ENCODE data around the gene GPR143. TPM values are rescaled to one million over a fixed set of nuclear protein-coding genes. Genes with fewer than 3 reads are reported as not detected.

The GPR143 gene
- polyA plus RNA-seq, 1 experiment: 0.10 TPM

DNA sequence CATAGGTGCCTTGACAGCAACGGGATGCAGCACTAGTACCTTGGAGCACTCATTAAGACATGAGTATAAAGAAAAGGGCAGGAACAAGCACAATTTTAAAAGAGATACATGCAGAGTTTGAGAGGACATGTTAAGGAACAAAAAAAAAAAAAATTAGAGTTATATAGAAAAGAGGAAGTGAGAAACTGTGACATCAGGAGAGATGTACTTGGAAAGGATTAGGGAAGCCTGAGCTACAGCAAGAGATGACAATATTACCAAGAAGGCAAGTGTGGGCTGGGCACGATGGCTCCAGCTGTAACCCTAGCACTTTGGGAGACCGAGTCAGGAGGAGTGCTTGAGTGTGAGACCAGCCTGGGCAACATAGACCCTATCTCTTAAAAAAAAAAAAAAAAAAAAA lies 37.4 kb downstream of the GPR143 start:
- ChIA-PET POLR2A (interaction anchor here (1.0 kb wide), 1 partner anchor 25 kb away, joined by 3 read pairs; no protein-coding TSS in a partner anchor), CTCF (no interaction called here)
- no peak overlapping the region for H3K4me3 ChIP-seq (ENCODE audit: low read depth, low read length)
- no peak overlapping the region for H3K27ac ChIP-seq (ENCODE audit: low read depth, low read length)
- TF ChIP-seq, protein P1, sequence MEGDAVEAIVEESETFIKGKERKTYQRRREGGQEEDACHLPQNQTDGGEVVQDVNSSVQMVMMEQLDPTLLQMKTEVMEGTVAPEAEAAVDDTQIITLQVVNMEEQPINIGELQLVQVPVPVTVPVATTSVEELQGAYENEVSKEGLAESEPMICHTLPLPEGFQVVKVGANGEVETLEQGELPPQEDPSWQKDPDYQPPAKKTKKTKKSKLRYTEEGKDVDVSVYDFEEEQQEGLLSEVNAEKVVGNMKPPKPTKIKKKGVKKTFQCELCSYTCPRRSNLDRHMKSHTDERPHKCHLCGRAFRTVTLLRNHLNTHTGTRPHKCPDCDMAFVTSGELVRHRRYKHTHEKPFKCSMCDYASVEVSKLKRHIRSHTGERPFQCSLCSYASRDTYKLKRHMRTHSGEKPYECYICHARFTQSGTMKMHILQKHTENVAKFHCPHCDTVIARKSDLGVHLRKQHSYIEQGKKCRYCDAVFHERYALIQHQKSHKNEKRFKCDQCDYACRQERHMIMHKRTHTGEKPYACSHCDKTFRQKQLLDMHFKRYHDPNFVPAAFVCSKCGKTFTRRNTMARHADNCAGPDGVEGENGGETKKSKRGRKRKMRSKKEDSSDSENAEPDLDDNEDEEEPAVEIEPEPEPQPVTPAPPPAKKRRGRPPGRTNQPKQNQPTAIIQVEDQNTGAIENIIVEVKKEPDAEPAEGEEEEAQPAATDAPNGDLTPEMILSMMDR (IDR thresholded peaks at IDR 0.05; ENCODE audit: low read depth, low read length): no peak
- DNase-seq (ENCODE audit: low read depth, low spot score): no peak
- no peaks in the 10 kb centered on the region for H3K27me3 ChIP-seq (ENCODE audit: control insufficient read depth, insufficient read depth, low read length)
- H3K9me3 ChIP-seq (ENCODE audit: control insufficient read depth, insufficient read depth, low read length): peaks cover 9% of the 10 kb centered on the region

DNA sequence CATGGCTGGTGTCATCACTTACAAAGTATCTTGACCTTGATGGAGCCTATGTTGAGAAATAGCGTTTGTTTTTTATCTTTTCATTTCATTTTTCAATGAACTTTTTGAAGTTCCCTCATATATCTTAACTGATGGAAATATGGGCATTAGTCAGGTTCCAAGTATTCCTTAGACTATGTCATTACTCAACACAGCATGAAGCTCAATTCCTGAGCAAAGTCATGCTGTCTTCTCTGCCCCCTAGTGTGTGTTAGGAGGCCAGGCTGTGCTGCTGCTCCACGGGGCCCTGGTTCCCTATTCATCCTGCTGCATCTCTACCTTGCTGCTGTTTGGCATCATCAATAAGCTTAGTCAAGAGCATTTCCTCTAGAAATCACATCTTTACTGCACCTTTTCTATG lies 40.9 kb downstream of the GPR143 start:
- Histone ChIP-seq H3K27ac (ENCODE audit: low read depth, low read length) (no peak overlapping the region), H3K27me3 (ENCODE audit: control insufficient read depth, insufficient read depth, low read length) (no peaks in the 10 kb centered on the region), H3K9me3 (ENCODE audit: control insufficient read depth, insufficient read depth, low read length) (peaks cover 18% of the 10 kb centered on the region), H3K4me3 (ENCODE audit: low read depth, low read length) (no peak overlapping the region)
- CTCF ChIA-PET: no interaction called here
- TF ChIP-seq, protein P1 (IDR thresholded peaks at IDR 0.05; ENCODE audit: low read depth, low read length): no peak
- no peak for DNase-seq (ENCODE audit: low read depth, low spot score)
- POLR2A ChIA-PET: no interaction called here

DNA sequence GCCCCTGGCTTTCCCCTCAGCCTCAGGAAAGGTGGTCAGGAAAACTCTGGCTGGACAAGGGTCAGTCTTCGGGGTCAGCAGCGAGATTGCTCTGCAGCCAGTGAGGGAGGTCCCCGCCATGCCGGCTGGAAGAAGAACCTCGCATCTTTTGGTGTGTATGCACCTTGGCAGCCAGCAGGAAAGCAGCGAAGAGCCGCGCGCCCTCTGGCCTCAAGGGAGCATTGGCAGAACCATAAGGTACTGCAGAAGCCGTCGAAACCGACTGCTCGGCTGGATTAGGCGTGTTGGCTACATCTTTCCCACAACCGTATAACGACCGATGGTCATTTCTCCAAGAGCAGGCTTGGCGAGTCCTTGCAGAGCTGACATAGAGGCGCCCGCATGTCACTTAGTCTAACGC lies 48.3 kb downstream of the GPR143 start:
- peaks cover 5% of the 10 kb centered on the region for H3K9me3 ChIP-seq (ENCODE audit: control insufficient read depth, insufficient read depth, low read length)
- H3K27me3 ChIP-seq (ENCODE audit: control insufficient read depth, insufficient read depth, low read length): no peaks in the 10 kb centered on the region
- ChIA-PET POLR2A (no interaction called here), CTCF (interaction anchor here (0.9 kb wide), 1 partner anchor 901 kb away, joined by 3 read pairs; no protein-coding TSS in a partner anchor)
- no peak overlapping the region for H3K4me3 ChIP-seq (ENCODE audit: low read depth, low read length)
- H3K27ac ChIP-seq (ENCODE audit: low read depth, low read length): no peak overlapping the region
- TF ChIP-seq, protein P1 (IDR thresholded peaks at IDR 0.05; ENCODE audit: low read depth, low read length): no peak
- DNase-seq (ENCODE audit: low read depth, low spot score): no peak

DNA sequence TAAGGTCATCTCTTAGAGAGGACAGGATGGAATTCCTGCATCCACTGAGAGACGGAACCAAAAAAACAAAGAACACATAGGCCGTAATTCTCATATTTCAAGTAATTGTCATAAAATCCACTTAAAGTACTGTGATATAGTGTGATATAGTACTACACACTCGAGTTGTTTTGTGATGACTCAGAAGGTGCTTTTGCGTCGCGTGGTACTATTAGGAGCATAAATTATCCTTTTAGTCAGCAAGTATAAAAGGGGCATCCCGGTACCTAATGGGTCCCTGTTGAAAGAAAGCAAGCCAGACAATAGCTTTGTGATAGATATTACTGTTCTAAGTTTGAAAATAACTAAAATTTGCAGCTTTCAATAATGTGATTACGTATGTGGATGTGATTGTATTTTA lies 55.3 kb downstream of the GPR143 start:
- no peak overlapping the region for H3K4me3 ChIP-seq (ENCODE audit: low read depth, low read length)
- H3K9me3 ChIP-seq (ENCODE audit: control insufficient read depth, insufficient read depth, low read length): no peaks in the 10 kb centered on the region
- H3K27me3 ChIP-seq (ENCODE audit: control insufficient read depth, insufficient read depth, low read length): no peaks in the 10 kb centered on the region
- no peak overlapping the region for H3K27ac ChIP-seq (ENCODE audit: low read depth, low read length)
- ChIA-PET POLR2A (no interaction called here), CTCF (interaction anchor here (1.0 to 1.8 kb wide), 3 partner anchors 358 to 892 kb away, joined by 3 to 6 read pairs (median 3); no protein-coding TSS in a partner anchor)
- TF ChIP-seq, protein P1 (IDR thresholded peaks at IDR 0.05; ENCODE audit: low read depth, low read length): no peak
- DNase-seq (ENCODE audit: low read depth, low spot score): no peak

DNA sequence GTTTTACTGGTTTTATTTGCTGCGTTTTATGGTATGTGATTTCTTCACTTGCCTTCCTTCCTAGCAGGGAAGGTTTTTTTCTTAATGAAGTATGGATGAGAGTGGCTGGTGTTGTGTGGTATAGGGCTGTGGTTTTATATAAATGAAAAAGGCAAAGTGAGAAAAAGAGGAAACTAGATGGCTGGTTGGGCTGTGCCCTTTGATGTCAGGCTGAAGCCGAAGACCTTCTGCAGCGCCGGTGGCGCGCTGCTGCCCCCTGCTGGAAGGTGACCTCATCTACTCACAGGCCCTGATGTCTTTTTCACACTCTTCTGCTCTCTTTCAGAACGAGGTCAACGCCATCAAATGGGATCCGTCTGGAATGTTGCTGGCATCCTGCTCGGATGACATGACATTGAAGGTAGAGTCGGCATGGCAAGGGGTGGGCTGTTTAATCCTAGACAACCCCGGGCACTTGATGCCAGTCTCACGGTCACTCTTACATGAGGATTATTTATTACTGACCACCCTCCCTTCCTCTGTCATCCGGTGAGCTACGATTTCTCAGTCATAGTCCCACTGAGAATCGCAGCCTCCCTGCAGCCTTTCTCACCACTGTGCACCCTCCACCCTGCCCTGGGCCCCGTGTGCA lies 56.6 kb downstream of the GPR143 start:
- TF ChIP-seq, protein P1 (IDR thresholded peaks at IDR 0.05; ENCODE audit: low read depth, low read length): peak; percentile 76
- H3K27me3 ChIP-seq (ENCODE audit: control insufficient read depth, insufficient read depth, low read length): no peaks in the 10 kb centered on the region
- no peaks in the 10 kb centered on the region for H3K9me3 ChIP-seq (ENCODE audit: control insufficient read depth, insufficient read depth, low read length)
- CTCF ChIA-PET: interaction anchor here (0.6 to 1.0 kb wide), 3 partner anchors 265 to 890 kb away, joined by 3 to 4 read pairs (median 3); no protein-coding TSS in a partner anchor
- POLR2A ChIA-PET: interaction anchor here (0.6 kb wide), 1 partner anchor 893 kb away, joined by 3 read pairs; no protein-coding TSS in a partner anchor
- peak; percentile 24 for DNase-seq (ENCODE audit: low read depth, low spot score)
- H3K27ac ChIP-seq (ENCODE audit: low read depth, low read length): no peak overlapping the region
- H3K4me3 ChIP-seq (ENCODE audit: low read depth, low read length): no peak overlapping the region

Data from AG04450 (cell line).